HG03060 (cell line): ENCODE data around the gene AATK.

Source experiments
- ATAC-seq: cut with Tn5 transposase; IDR thresholded peaks from one replicate; pipeline ENCODE4 v1.9.1; 2021; ENCODE audit warnings: low read depth, moderate number of reproducible peaks; ENCODE audit not compliant: unreplicated experiment

The AATK gene

GRCh38 chr17:81118308-81119221, 47.5 kb downstream of the AATK start:
- ATAC-seq, result no peak

DNA sequence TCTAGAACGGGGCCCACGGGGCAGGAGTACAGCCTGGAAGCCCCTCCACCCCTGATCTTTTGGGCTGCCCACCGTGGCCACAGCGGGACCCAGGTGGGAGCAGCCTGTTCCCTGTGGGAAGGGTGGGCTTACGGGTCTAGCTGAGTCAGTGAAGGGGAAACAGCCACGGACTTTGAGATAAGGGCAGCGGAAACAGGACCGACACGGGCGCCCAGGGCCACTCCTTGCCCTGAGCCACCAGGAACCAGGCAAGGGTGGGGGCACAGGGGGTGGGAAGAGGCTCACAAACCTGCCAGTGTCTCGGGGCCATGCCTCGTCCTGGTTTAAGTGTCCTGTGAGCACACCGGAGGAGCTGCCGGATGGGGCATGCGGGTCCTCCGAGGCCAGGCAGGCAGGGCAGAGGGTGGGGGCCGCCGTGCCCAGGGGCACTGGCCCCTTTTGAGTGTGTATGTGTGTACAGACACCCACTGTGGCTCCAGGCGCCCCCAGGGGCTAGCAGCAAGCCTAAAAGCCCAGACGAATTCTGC, 48.3 kb downstream of the AATK start:
- no peak for ATAC-seq

DNA sequence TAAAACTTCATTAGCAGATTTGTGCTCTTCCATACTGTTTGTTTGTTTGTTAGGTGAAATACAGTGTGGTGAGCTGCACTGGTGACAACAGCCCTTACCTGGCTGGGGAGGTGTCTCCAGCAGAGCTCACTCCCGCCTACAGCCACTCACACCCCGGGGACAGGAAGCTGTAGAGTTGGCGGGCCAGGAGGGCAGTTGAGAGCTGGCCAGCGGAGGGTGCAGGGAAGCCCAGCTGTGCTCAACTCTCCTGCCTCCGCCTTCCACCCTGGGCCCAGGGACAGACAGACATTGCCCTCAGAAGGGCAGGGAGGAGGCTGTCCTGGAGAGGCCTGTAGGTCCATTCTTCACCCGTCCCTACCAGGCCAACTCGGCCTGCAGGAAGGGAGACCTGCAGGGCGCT, 49.3 kb downstream of the AATK start:
- no peak for ATAC-seq

GRCh38 chr17:81115749-81116464, 50.1 kb downstream of the AATK start:
- no peak for ATAC-seq

DNA sequence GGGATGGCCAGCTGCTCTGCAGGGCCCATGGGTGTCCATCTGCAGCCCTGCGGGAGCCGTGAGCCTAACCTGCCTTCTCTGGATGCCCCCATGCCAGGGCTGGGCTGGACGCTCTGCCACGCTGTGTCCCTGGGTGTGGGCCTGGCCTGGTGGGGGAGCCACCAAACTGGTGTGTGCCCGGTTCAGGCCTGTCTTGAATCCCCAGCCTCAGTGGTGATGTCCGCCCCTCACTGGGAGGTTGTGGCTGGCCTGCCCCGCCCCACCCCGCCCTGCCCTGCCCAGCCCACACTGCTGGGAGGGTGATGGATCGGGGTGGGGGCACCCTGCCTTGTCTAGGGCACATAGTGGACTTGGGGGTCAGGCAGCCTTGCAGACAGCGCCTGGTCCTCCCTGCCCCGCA, 50.8 kb downstream of the AATK start:
- ATAC-seq, result no peak

DNA sequence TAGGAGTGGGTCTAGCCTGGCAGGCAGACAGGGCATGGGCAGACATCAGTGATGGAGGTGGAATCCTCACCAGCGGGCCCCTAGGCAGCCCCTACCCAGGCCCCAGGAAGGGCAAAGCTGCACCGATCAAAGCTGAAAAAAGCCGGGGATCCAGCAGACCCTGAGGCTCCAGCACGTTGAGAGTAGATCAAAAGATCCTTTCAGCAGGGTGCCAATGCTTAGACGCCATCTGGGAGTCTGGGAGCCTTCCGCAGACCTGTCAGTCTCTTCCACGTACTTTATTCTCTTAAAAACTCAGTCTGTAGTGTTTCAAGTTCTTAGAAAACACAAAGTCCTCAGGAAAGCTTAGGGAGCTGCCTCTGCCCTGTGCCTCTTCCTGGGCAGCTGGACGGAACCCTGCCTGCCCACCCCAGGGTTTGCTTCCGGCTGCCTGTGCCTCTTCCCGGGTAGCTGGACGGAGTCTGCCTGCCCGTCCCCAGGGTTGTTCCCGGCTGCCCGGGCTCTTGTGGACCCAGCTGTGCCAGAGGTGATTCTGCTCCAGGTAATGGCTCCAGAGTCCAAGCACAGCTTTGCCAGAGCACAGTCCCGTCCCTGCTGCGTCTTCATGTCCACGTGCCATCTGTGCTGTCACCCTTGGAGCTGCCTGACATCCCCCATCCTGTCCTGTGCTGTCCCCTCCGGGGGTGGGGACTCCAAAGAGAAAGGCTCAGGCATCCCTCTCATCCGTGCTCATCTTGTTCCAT, 51.5 kb downstream of the AATK start:
- no peak for ATAC-seq

DNA sequence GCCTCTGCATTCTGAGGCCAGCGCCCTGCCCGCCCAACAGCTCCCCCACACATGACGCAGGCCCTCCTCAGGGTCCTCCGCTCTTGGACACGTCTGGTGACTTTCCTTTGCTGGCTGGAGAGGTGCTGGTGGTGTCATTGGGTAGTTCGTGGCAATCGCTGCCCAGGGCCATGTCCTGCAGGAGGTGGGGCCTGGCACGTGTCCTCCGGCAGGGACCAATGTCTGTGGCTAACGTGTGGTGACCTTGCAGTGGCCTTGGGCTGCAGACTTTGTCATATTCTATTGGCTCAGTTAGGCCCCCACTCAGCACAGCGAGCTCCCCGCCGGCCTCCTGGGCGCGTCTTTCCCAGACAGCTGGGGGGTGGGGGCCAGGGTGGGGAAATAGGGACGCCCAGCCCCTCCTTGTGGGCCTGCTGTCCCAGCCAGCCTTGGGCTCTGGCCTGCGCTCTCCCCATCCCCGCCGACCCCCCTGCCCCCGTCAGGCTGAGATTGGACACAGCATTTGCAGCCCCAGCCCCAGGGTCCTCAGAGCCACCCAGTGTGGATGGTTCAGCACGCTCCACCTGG, 52.8 kb downstream of the AATK start:
- ATAC-seq, result no peak

GRCh38 chr17:81112450-81112849, 53.6 kb downstream of the AATK start:
- ATAC-seq, result no peak

DNA sequence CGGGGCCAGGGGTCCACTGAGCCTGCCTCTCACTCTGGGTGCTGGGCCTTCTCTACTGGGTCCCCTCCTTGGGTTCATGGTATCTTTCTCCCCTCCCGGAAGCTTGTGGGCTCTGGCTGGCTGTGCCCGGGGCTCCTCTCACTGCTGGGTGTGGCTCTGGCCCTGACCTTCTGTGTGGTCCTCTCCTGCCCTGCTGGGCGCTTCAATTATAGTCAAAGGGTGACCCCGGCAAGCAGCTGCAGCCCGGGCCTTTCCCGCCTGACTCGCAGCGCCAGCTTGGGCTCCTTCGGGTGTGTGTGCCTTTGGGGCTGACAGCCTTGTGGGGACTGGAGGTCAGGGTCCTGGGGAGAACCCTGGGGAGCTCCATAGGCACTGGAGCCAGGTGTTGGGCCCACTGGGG, 55.0 kb downstream of the AATK start:
- ATAC-seq, result no peak

DNA sequence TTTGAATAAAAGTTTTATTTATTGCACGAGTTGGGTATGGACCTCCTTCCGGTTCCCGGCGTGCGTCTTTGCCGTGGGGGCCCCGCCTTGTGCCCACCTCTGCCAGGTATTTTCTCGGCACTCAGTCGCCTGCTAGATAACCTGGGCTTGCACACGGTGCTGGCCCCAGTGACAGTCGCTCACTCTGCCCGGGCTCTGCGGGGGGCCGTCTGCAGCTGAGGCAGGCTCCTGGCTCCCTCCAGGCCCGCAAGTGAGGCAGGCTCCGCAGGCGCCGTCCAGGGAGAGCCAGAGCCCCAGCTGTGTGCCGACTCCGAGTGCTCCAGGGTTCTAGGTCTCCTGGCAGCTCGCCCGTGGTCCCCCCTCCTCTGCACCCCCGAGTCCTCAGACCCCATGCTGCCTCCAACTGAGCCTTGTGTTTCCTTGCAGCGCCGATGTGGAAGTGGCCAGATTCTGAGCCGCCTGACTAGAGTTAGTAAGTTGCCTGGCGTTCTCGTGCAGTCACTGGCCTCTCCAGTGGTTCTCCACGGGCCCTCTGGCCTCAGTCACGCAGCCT, 55.5 kb downstream of the AATK start:
- no peak for ATAC-seq

DNA sequence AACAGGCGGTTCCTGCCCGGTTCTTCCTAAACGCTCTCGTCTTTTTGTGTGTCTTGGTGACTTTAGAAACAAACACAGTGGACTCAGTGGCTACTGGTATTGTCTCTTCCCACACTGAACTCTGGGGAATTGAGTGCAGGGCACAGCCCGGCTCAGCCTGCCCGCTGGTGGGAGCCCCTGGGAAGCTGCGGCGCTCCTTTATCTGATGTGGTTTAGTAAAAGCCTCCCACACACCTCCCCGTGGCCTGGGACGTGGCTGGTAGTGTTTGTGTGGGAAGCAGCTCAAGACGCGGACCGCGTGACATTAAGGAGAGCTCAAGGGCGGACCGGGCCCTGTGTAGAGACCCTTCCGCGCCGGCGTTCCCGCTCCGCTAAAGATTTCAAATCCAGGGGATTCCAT, 56.1 kb downstream of the AATK start:
- ATAC-seq, result no peak

DNA sequence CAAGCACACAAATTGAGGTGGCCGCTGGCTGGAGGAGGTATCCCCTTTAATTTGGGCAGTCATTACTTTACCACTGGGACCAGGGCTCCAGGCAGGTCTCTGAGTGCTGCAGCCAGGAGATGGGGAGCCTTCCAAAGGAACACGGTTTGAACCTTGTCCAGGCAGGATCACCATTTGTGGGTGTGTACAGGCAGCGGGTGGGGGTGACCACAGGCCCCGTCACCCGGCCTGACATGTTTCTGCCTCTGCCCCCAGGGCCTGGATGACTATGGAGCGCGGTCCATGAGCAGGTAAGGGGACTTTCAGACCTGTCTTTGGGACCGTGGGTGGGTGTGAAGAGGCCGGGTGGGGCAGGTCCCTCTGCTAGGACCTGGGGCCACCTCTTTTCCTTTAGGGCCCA, 57.8 kb downstream of the AATK start:
- no peak for ATAC-seq

- no peak for ATAC-seq
These were observed 59.3 kb downstream of the AATK start for GRCh38 chr17:81106716-81107115.

DNA sequence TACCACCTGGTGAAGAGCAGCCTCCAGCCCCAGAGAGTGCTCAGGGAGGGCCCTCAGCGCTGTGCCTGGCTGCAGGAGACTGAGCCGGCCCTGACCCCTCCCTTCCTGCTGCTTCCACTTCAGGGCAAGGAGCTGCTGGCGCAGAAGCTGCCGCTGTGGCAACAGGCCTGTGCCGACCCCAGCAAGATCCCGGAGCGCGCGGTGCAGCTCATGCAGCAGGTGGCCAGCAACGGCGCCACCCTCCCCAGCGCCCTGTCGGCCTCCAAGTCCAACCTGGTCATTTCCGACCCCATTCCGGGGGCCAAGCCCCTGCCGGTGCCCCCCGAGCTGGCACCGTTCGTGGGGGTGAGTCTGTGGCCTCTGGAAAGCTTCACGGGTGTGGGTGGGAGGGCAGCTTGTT, 62.6 kb downstream of the AATK start:
- ATAC-seq, result no peak

- ATAC-seq, result no peak
These were observed 63.2 kb downstream of the AATK start for GRCh38 chr17:81102869-81103268.

DNA sequence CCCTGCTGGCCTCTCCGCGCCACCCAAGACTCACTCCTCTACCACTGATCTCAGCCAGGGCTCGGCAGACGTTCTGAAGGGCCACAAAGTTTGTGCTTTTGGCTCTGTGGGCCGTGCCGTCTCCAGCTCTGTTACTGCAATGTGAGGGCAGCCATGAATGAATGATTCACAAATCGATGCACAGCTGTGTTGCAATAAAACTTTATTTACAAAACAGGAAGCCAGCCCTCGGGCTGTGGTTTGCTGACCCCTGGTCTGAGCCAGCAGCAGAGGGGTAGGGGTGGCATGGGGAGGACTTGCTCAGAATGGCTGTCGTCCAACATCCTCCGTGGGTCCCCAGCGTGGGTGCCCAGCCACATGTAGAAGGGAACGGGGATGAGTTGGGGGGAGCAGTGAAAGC, 63.7 kb downstream of the AATK start:
- ATAC-seq, result no peak

GRCh38 chr17:81101614-81102306, 64.3 kb downstream of the AATK start:
- ATAC-seq, result no peak

GRCh38 chr17:81100668-81101067, 65.4 kb downstream of the AATK start:
- ATAC-seq, result no peak

DNA sequence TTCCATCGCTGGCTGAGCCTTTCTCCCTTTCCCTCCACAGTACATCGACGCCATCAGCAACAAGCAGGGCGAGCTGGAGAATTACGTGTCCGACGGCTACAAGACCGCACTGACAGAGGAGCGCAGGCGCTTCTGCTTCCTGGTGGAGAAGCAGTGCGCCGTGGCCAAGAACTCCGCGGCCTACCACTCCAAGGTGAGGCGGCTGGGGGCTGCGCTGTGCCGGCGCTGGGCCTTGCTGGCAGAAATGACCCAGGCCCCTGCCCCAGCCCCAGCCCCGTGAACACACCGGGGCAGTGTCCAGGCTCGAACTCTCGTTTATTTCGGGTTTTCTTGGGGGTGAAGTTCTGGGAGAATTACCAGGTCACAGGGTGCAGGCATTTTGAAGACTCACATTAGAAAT, 66.1 kb downstream of the AATK start:
- no peak for ATAC-seq

GRCh38 chr17:81097943-81098308, 68.1 kb downstream of the AATK start:
- ATAC-seq, result no peak
